ENCODE measurements around the gene ASZ1.

The ASZ1 gene

GRCh38 chr7:117346161-117346560, 81.1 kb downstream of the ASZ1 start:
- ATAC-seq (ENCODE audit: low read depth): no peak
- Mint-ChIP-seq H3K9me3 (no peaks in the 10 kb centered on the region), H3K27ac (no peak overlapping the region), H3K27me3 (peaks cover 4% of the 10 kb centered on the region), H3K36me3 (no peaks in the 10 kb centered on the region), H3K4me3 (no peak overlapping the region), H3K4me1 (no peaks in the 10 kb centered on the region)
- DNase-seq (ENCODE audit: low spot score in 2 of 2): no peak

DNA sequence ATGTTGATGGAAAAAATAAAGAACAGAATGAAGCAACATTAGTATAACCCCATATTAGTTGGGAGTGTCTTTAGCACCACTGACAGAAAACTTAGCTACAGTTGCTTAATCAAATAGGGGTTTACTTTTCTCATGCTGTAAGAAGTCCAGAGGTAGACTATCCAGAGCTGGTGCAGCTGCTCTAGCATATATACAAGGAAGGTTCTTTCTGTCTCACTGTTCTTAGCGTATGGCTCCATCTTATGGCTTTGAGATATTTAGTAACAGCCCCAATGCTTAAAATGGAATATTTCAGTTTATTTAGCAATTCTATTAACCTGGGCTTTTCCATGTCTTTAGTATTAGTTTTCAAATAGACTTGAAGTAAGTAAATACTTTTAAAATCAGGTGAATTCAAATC, 89.3 kb downstream of the ASZ1 start:
- DNase-seq (ENCODE audit: low spot score in 2 of 2): no peak
- H3K27me3 Mint-ChIP-seq: peaks cover 2% of the 10 kb centered on the region
- no peak overlapping the region for H3K27ac Mint-ChIP-seq
- no peak for ATAC-seq (ENCODE audit: low read depth)
- no peak overlapping the region for H3K4me3 Mint-ChIP-seq
- no peaks in the 10 kb centered on the region for H3K9me3 Mint-ChIP-seq
- no peaks in the 10 kb centered on the region for H3K36me3 Mint-ChIP-seq
- no peaks in the 10 kb centered on the region for H3K4me1 Mint-ChIP-seq

DNA sequence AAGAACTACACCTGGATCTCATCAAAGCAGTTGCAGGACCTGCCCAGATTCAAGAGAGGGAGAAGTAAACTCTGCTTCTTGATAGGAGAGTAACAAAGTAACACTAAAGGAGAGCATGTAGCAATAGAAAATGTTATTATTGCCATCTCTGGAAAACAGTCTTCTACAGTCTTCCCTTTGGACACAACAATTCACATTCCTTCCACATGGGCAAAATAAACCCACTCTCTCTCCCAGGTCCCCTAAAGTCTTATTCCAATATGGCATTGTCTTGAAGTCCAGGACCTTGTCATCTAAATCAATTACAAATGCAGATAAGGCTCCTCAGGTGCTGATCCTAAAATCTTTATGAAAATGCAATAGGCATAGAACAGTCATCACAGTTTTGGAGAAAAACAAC, 94.1 kb downstream of the ASZ1 start:
- H3K27ac Mint-ChIP-seq: no peak overlapping the region
- peaks cover 6% of the 10 kb centered on the region for H3K9me3 Mint-ChIP-seq
- no peak overlapping the region for H3K4me3 Mint-ChIP-seq
- no peaks in the 10 kb centered on the region for H3K36me3 Mint-ChIP-seq
- H3K27me3 Mint-ChIP-seq: peaks cover 2% of the 10 kb centered on the region
- ATAC-seq (ENCODE audit: low read depth) (no peak), DNase-seq (ENCODE audit: low spot score in 2 of 2) (no peak)
- H3K4me1 Mint-ChIP-seq: no peaks in the 10 kb centered on the region

GRCh38 chr7:117332031-117332430, 95.3 kb downstream of the ASZ1 start:
- ATAC-seq (ENCODE audit: low read depth): no peak
- Mint-ChIP-seq H3K4me1 (no peaks in the 10 kb centered on the region), H3K36me3 (no peaks in the 10 kb centered on the region), H3K4me3 (no peak overlapping the region), H3K27ac (no peak overlapping the region), H3K27me3 (no peaks in the 10 kb centered on the region), H3K9me3 (peaks cover 6% of the 10 kb centered on the region)
- no peak for DNase-seq (ENCODE audit: low spot score in 2 of 2)

DNA sequence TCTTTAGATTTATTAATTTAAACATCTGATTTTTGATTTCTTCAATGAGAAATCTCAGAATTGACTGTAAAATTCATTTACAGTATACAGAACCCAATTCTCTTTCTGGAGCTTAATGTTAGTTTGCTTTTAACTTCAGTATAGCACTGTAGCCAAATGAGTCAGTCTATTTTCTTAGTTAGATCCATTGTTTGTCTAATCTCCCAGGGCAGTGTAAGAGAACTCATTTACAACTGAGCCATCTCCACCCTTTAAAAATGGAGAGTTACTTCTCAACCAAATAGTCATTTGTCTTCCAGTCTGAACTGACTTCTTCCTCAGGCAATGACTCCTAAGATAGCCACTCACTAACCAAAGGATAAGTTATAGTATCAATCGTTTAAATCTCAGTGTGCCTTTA, 101.5 kb downstream of the ASZ1 start:
- H3K9me3 Mint-ChIP-seq: peaks cover 4% of the 10 kb centered on the region
- H3K4me3 Mint-ChIP-seq: no peak overlapping the region
- H3K4me1 Mint-ChIP-seq: peaks cover 5% of the 10 kb centered on the region
- ATAC-seq (ENCODE audit: low read depth) (no peak), DNase-seq (ENCODE audit: low spot score in 2 of 2) (no peak)
- H3K27me3 Mint-ChIP-seq: peaks cover 19% of the 10 kb centered on the region
- H3K27ac Mint-ChIP-seq: no peak overlapping the region
- no peaks in the 10 kb centered on the region for H3K36me3 Mint-ChIP-seq

- Mint-ChIP-seq H3K9me3 (peaks cover 2% of the 10 kb centered on the region), H3K36me3 (no peaks in the 10 kb centered on the region), H3K4me3 (no peak overlapping the region), H3K27ac (no peak overlapping the region), H3K4me1 (peaks cover 5% of the 10 kb centered on the region), H3K27me3 (peaks cover 21% of the 10 kb centered on the region)
- DNase-seq (ENCODE audit: low spot score in 2 of 2) (no peak), ATAC-seq (ENCODE audit: low read depth) (no peak)
Measured at GRCh38 chr7:117324960-117325359, 102.3 kb downstream of the ASZ1 start.

DNA sequence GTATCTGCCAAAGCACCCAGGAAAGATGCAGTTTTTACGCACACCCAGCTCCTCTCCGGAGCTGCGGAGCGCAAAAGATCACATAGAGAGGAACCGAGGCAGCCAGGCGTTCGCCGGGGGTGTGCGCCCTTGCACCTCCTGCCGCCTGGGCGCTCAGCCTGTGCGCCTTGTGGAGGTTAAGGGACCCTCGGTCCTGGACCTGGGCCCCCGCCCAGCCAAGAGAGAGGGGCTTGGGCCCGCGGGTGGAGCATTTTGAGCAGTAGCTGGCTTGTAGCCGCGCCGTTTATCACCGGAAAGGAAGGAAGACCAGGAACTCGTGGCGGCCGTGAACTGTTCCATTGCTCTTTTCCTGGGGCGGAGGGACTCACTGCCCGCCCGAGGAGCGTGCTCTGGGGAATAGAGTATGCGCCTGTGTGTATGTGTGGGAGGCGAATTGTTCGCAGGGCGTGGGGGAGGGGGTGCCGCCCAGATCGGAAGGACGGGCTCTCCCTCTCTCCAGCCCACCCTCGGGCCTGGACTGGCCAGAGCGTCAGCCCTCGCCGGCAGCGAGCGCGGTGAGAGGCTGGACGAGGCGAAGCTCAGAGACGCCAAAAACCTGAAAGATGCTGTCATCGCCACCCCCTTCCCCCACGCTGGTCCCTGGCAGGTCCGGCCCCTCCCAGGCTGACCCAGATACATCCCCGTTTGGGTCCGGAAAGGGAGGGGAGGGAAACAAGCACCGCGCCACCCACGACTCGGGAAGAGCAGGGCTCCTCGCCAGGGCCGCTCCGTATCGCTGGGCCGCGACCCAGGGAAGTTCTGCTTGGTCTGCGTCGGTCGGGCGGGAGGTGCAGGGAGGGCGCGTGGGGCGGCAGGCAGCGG, 103.2 kb downstream of the ASZ1 start:
- H3K36me3 Mint-ChIP-seq: no peaks in the 10 kb centered on the region
- peaks cover 2% of the 10 kb centered on the region for H3K9me3 Mint-ChIP-seq
- peaks cover 21% of the 10 kb centered on the region for H3K27me3 Mint-ChIP-seq
- peaks cover 5% of the 10 kb centered on the region for H3K4me1 Mint-ChIP-seq
- ATAC-seq (ENCODE audit: low read depth) (no peak), DNase-seq (ENCODE audit: low spot score in 2 of 2) (no peak)
- no peak overlapping the region for H3K4me3 Mint-ChIP-seq
- H3K27ac Mint-ChIP-seq: no peak overlapping the region

GRCh38 chr7:117323305-117323850, 103.9 kb downstream of the ASZ1 start:
- H3K9me3 Mint-ChIP-seq: no peaks in the 10 kb centered on the region
- no peak overlapping the region for H3K4me3 Mint-ChIP-seq
- peaks cover 21% of the 10 kb centered on the region for H3K27me3 Mint-ChIP-seq
- DNase-seq (ENCODE audit: low spot score in 2 of 2) (no peak), ATAC-seq (ENCODE audit: low read depth) (no peak)
- peaks cover 5% of the 10 kb centered on the region for H3K4me1 Mint-ChIP-seq
- no peak overlapping the region for H3K27ac Mint-ChIP-seq
- H3K36me3 Mint-ChIP-seq: no peaks in the 10 kb centered on the region

- peaks cover 5% of the 10 kb centered on the region for H3K4me1 Mint-ChIP-seq
- peaks cover 21% of the 10 kb centered on the region for H3K27me3 Mint-ChIP-seq
- no peak for DNase-seq (ENCODE audit: low spot score in 2 of 2)
- H3K4me3 Mint-ChIP-seq: no peak within 1 kb of the TSS
- no peak for ATAC-seq (ENCODE audit: low read depth)
- H3K9me3 Mint-ChIP-seq: no peaks in the 10 kb centered on the region
- no peak within 1 kb of the TSS for H3K27ac Mint-ChIP-seq
- no peaks in the 10 kb centered on the region for H3K36me3 Mint-ChIP-seq
Measured at GRCh38 chr7:117322741-117323304, 104.5 kb downstream of the ASZ1 start, which contains the start of gene WNT2. Gene WNT2, minus strand, starts transcription at chr7:117323058. Its CDS starts 69 bp downstream, at chr7:117322989.

- Mint-ChIP-seq H3K9me3 (no peaks in the 10 kb centered on the region), H3K4me3 (no peak overlapping the region), H3K27ac (no peak overlapping the region), H3K36me3 (no peaks in the 10 kb centered on the region), H3K27me3 (peaks cover 19% of the 10 kb centered on the region), H3K4me1 (peaks cover 5% of the 10 kb centered on the region)
- DNase-seq (ENCODE audit: low spot score in 2 of 2) (no peak), ATAC-seq (ENCODE audit: low read depth) (no peak)
Measured at GRCh38 chr7:117320523-117320922, 106.8 kb downstream of the ASZ1 start.

DNA sequence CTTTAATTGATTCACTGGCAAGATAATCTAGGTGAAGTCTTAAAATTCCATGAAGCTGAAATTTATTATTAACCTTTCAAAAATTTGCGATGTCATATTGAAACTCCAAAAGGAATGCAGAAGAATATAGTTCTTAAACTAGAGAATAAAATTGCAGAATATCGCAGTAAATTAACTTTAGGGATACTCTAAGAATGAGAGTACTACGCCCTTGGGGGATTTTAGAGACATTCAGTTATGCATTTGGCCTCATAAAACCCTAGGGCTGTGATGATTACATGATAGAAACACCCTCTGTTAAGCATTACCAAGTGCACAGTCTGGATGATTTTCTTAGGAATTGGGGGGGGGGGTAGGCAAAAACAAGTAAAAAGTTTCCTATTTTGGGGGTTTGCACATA, 108.1 kb downstream of the ASZ1 start:
- ATAC-seq (ENCODE audit: low read depth) (no peak), DNase-seq (ENCODE audit: low spot score in 2 of 2) (no peak)
- Mint-ChIP-seq H3K4me3 (no peak overlapping the region), H3K9me3 (no peaks in the 10 kb centered on the region), H3K27ac (no peak overlapping the region), H3K36me3 (no peaks in the 10 kb centered on the region), H3K27me3 (peaks cover 13% of the 10 kb centered on the region), H3K4me1 (peaks cover 5% of the 10 kb centered on the region)

GRCh38 chr7:117313582-117313981, 113.7 kb downstream of the ASZ1 start:
- no peaks in the 10 kb centered on the region for H3K36me3 Mint-ChIP-seq
- ATAC-seq (ENCODE audit: low read depth): no peak
- H3K4me3 Mint-ChIP-seq: no peak overlapping the region
- H3K27me3 Mint-ChIP-seq: peaks cover 6% of the 10 kb centered on the region
- no peaks in the 10 kb centered on the region for H3K9me3 Mint-ChIP-seq
- DNase-seq (ENCODE audit: low spot score in 2 of 2): no peak
- no peaks in the 10 kb centered on the region for H3K4me1 Mint-ChIP-seq
- H3K27ac Mint-ChIP-seq: no peak overlapping the region
